AG04450 (cell line): ENCODE measurements around the gene SCART1. TPM values are rescaled to one million over a fixed set of nuclear protein-coding genes. Genes with fewer than 3 reads are reported as not detected.
"Not testable (repeated sequence)": the region's sequence is repeated elsewhere in the genome, so short reads cannot be mapped to it uniquely, and the experiment has no call there.

ENCODE experiments used
- CTCF ChIA-PET: fragments of 300-600, 350-600 bp; formaldehyde crosslinking; extraction: SDS; loops from one replicate; lab custom pipeline; 2022; ENCODE audit warnings: antibody characterized with exemption, inconsistent platforms; lab: Charles Lee
- POLR2A ChIA-PET: fragments of 350-600 bp; formaldehyde crosslinking; extraction: SDS; loops from one replicate; lab custom pipeline; 2021; ENCODE audit warnings: antibody characterized with exemption, inconsistent platforms; lab: Yijun Ruan, JAX
- DNase-seq: peaks from one replicate; pipeline ENCODE4 v3.0.0-alpha.2; 2011; ENCODE audit warnings: low read depth, low spot score
- H3K27ac ChIP-seq: one replicate; pipeline ENCODE4 v1.5.1; 2012; ENCODE audit warnings: low read depth, low read length, control low read depth
- H3K27me3 ChIP-seq: one replicate; pipeline ENCODE4 v1.6.0; 2012; ENCODE audit warnings: low read length; ENCODE audit not compliant: control insufficient read depth, insufficient read depth
- H3K4me3 ChIP-seq: 2 replicates; pipeline ENCODE4 v1.5.1; 2011; ENCODE audit warnings: mild to moderate bottlenecking, low read depth, low read length, control low read depth
- H3K9me3 ChIP-seq: 2 replicates; pipeline ENCODE4 v1.5.1; 2012; ENCODE audit warnings: low read length; ENCODE audit not compliant: control insufficient read depth, insufficient read depth
- CTCF ChIP-seq: IDR thresholded peaks from 2 replicates; pipeline ENCODE4 v1.5.1; 2011; ENCODE audit warnings: low read depth, low read length, control low read depth, inconsistent platforms
- polyA plus RNA-seq: library from polyadenylated mRNA; depleted of rRNA; stranded (reverse); fragments of >200 nt; gene quantifications from 2 replicates; pipeline ENCODE4 v1.2.3, GENCODE V29; 2011

SCART1 gene
- polyA plus RNA-seq, 1 experiment, result 0.67 TPM

DNA sequence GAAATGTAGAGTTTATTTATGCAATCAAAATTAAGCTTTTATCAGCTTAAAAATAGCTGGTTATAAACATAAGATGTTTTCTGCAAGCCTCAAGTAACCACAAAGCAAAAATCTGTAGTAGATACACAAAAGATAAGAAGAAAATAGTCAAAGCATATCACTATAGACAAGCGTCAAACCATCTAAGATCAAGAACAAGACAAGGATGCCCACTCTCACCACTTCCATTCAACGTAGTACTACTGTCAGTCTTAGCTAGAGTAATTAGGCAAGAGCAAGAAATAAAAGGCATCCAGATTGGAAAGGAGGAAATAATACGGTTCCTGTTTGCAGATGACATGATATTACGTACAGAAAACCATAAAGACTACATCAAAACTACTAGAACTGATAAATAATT, 56.0 kb downstream of the SCART1 start:
- CTCF ChIA-PET, result interaction anchor here (1.3 to 1.4 kb wide), 3 partner anchors 9 to 180 kb away, joined by 3 to 6 read pairs (median 4); no protein-coding TSS in a partner anchor
- Histone ChIP-seq H3K9me3 (no peaks in the 10 kb centered on the region), H3K4me3 (no peak overlapping the region), H3K27ac (no peak overlapping the region), H3K27me3 (no peaks in the 10 kb centered on the region)
- no peak for DNase-seq
- POLR2A ChIA-PET, result no interaction called here
- TF ChIP-seq CTCF, result no peak

DNA sequence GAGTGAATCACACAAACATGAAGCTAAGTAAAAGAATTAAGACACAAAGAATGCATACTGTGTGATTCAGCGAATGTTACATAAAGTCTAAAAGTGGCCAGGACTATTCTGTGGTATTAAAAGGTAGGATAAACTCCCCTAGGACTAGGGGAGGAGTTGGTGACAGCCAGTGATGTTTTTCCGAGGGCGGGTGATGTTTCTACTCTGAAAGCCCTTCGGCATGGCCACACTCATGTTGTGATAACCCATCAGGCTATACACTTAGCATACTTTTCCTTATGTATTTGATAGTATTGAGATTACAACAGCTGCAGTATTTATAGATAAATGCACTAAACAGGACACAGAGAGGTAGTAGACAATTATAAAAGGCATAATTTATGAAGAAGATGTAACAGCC, 57.7 kb downstream of the SCART1 start:
- Histone ChIP-seq H3K27ac (no peak overlapping the region), H3K27me3 (no peaks in the 10 kb centered on the region), H3K9me3 (no peaks in the 10 kb centered on the region), H3K4me3 (no peak overlapping the region)
- POLR2A ChIA-PET, result no interaction called here
- CTCF ChIA-PET, result no interaction called here
- DNase-seq, result no peak
- no peak for TF ChIP-seq CTCF

GRCh38 chr10:133511907-133512528, 58.3 kb downstream of the SCART1 start:
- no peak for DNase-seq
- TF ChIP-seq CTCF, result no peak
- no peaks in the 10 kb centered on the region for H3K27me3 ChIP-seq
- H3K27ac ChIP-seq, result no peak overlapping the region
- CTCF ChIA-PET, result no interaction called here
- POLR2A ChIA-PET, result no interaction called here
- no peak overlapping the region for H3K4me3 ChIP-seq
- no peaks in the 10 kb centered on the region for H3K9me3 ChIP-seq

GRCh38 chr10:133515471-133515870, 61.7 kb downstream of the SCART1 start:
- H3K27ac ChIP-seq, result no peak overlapping the region
- no peak for DNase-seq
- no peak overlapping the region for H3K4me3 ChIP-seq
- CTCF ChIA-PET, result interaction anchor here (1.5 to 2.0 kb wide), 3 partner anchors 14 to 186 kb away, joined by 5 to 14 read pairs (median 7); no protein-coding TSS in a partner anchor
- H3K27me3 ChIP-seq, result peaks cover 2% of the 10 kb centered on the region
- POLR2A ChIA-PET, result no interaction called here
- TF ChIP-seq CTCF, result no peak
- H3K9me3 ChIP-seq, result no peaks in the 10 kb centered on the region

DNA sequence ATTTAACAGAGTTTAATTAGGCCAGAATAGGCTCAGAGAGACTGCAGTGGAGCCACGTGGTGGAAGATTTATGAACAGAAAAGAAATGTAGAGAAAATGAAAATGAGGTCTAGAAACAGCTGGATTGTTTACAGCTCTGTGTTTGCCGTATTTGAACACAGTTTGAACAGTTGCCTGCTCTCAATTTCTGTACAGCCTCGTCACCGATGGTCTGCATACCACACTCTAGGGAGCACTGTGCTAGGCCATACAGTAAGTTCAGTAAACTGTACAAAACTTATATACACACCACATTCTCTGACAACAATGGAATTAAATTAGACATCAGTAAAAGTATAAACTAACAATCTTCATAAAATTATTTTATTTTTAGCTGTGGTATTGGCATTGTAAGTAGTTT, 62.3 kb downstream of the SCART1 start:
- DNase-seq, result no peak
- ChIA-PET POLR2A (no interaction called here), CTCF (interaction anchor here (1.0 to 2.0 kb wide), 4 partner anchors 13 to 187 kb away, joined by 3 to 14 read pairs (median 6); no protein-coding TSS in a partner anchor)
- 0 out of 2 replicates have a peak, but pooled peaks have one; percentile 1 for TF ChIP-seq CTCF
- H3K27me3 ChIP-seq, result peaks cover 2% of the 10 kb centered on the region
- no peaks in the 10 kb centered on the region for H3K9me3 ChIP-seq
- H3K4me3 ChIP-seq, result no peak overlapping the region
- no peak overlapping the region for H3K27ac ChIP-seq

DNA sequence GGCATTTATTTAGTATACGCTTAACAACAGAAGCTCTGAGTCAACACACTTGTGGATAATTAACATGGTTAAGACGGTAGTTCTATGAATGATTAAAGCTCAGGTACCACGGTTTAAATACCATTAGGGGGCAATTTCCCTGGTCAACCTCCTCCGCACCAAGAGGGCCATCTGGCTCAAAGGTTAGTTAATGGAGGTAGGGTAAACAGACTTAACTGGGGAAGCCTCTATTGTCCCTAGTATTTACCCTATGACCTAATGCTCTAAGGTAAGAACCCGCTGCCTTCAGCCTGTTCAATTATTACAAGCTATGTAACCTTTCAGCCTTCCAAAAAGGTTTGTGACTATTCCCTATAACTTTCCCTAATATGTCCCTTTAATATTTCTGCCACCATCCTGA, 64.8 kb downstream of the SCART1 start:
- H3K27me3 ChIP-seq, H3K9me3 ChIP-seq, H3K27ac ChIP-seq, POLR2A ChIA-PET, DNase-seq, H3K4me3 ChIP-seq: not testable (repeated sequence)
- CTCF ChIA-PET, result interaction anchor here (0.7 to 1.4 kb wide), 3 partner anchors 9 to 189 kb away, joined by 4 to 9 read pairs (median 4); no protein-coding TSS in a partner anchor
